ENCODE measurements around the gene HNF1B. TPM values are rescaled to one million over a fixed set of nuclear protein-coding genes. Genes with fewer than 3 reads are reported as not detected.

Gene HNF1B
- total RNA-seq, 1 donor from 2014 or later = not detected

- H3K4me3 ChIP-seq (ENCODE audit: low read depth, low read length) = no peak overlapping the region
- DNase-seq (ENCODE audit: low read depth) = no peak
- peaks cover 14% of the 10 kb centered on the region for H3K27me3 ChIP-seq (ENCODE audit: control insufficient read depth, insufficient read depth, low read length)
- H3K36me3 ChIP-seq (ENCODE audit: control insufficient read depth, insufficient read depth, low read length) = no peaks in the 10 kb centered on the region
- no peak for TF ChIP-seq CTCF (IDR thresholded peaks at IDR 0.05; ENCODE audit: insufficient read depth, low read length, severe bottlenecking)
- no peak for FAIRE-seq
These were observed 6.1 kb upstream of the HNF1B start for GRCh38 chr17:37750768-37751475.

DNA sequence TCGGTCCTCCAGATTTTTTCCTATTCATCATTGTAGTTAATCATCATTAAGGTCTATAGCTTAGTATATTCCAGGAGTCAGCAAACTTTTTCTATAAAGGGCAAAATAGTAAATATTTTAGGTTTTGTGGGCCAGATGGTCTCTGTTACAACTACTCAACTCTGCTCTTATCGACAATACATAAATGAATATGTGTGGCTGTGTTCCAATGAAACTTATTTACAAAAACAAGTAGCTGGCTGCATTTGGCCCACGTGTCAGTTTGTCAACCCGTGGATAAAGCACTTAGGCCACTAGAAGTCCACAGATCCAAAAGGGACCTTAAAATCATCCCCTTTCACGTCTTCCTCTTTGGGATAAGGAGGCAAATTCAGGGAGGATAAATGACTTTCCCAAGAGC, 5.4 kb upstream of the HNF1B start:
- peaks cover 20% of the 10 kb centered on the region for H3K27me3 ChIP-seq (ENCODE audit: control insufficient read depth, insufficient read depth, low read length)
- no peak overlapping the region for H3K4me3 ChIP-seq (ENCODE audit: low read depth, low read length)
- TF ChIP-seq CTCF (IDR thresholded peaks at IDR 0.05; ENCODE audit: insufficient read depth, low read length, severe bottlenecking) = no peak
- DNase-seq (ENCODE audit: low read depth) = no peak
- FAIRE-seq = no peak
- H3K36me3 ChIP-seq (ENCODE audit: control insufficient read depth, insufficient read depth, low read length) = no peaks in the 10 kb centered on the region

DNA sequence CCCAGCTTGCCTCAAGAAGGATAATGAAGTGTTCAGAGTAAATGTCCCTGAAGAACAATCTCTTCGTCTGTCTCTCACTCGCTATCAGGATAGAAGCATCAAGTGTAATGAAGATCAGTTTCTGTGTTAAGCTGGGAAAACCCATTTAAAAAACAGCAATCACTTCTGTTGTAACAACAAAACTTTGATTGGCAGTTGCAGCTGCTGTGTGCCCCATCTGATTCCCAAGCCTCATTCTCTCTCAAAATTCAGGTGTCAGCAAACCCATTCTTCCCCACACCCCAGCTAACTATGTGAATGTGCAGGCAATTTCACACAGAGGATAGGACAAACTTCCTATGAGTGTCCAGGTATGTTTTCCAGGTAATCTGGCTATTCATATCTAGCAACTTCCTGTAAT, 2.4 kb upstream of the HNF1B start:
- Histone ChIP-seq H3K36me3 (ENCODE audit: control insufficient read depth, insufficient read depth, low read length) (no peaks in the 10 kb centered on the region), H3K4me3 (ENCODE audit: low read depth, low read length) (no peak overlapping the region), H3K27me3 (ENCODE audit: control insufficient read depth, insufficient read depth, low read length) (peaks cover 39% of the 10 kb centered on the region)
- DNase-seq (ENCODE audit: low read depth) (no peak), FAIRE-seq (no peak)
- TF ChIP-seq CTCF (IDR thresholded peaks at IDR 0.05; ENCODE audit: insufficient read depth, low read length, severe bottlenecking) = no peak

- TF ChIP-seq CTCF (IDR thresholded peaks at IDR 0.05; ENCODE audit: insufficient read depth, low read length, severe bottlenecking) = no peak
- FAIRE-seq (no peak), DNase-seq (ENCODE audit: low read depth) (no peak)
- Histone ChIP-seq H3K4me3 (ENCODE audit: low read depth, low read length) (no peak overlapping the region), H3K36me3 (ENCODE audit: control insufficient read depth, insufficient read depth, low read length) (no peaks in the 10 kb centered on the region), H3K27me3 (ENCODE audit: control insufficient read depth, insufficient read depth, low read length) (peaks cover 45% of the 10 kb centered on the region)
These were observed 1.8 kb upstream of the HNF1B start for GRCh38 chr17:37746617-37747016.

DNA sequence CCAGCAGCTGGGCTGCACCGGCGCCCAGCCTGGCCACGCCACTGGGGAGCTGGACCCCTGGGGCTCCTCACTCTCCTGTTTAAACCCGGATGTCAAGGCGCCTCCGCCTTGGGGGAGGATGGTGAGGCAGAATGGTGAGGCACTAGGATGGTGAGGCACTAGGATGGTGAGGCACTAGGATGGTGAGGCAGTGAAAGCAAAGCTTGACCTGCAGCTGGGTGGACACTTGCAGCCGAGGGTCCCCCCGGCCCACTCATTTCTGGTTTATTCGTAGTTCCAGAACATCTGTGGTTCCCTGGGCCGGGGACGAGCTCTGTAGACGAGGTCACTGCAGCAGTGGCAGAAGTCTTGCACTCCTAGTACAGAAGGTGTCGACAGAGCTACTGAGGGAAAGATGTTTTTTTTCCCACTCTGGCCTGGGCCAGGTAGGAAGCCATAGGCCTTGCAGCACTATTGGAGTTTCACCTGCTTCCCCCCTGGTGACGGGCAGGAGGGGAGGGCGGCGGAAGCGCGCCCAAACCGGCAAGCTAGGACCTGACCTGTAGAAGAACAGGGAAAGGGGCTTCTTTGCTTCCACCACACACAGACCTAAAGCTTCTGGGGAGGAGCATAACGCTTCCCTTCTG, 1.1 kb upstream of the HNF1B start:
- no peak for FAIRE-seq

More for the DNA sequence above, 1.1 kb upstream of the HNF1B start:
- Histone ChIP-seq H3K4me3 (ENCODE audit: low read depth, low read length) (no peak overlapping the region), H3K36me3 (ENCODE audit: control insufficient read depth, insufficient read depth, low read length) (no peaks in the 10 kb centered on the region), H3K27me3 (ENCODE audit: control insufficient read depth, insufficient read depth, low read length) (peaks cover 46% of the 10 kb centered on the region)
- TF ChIP-seq CTCF (IDR thresholded peaks at IDR 0.05; ENCODE audit: insufficient read depth, low read length, severe bottlenecking) = no peak
- no peak for DNase-seq (ENCODE audit: low read depth)
